Measurements from ENCODE around the gene VRK3.

- TF ChIP-seq CTCF (IDR thresholded peaks at IDR 0.05; ENCODE audit: extremely low read depth in 1 of 2, insufficient read depth in 1 of 2, low read depth in 1 of 2, low read length in 2 of 2) (no peak), POLR2AphosphoS5 (IDR thresholded peaks at IDR 0.05; ENCODE audit: insufficient read depth, low read depth, low read length) (peak; percentile 57), GATA2 (IDR thresholded peaks at IDR 0.05; ENCODE audit: insufficient read depth, insufficient read length, low read depth, low read length) (no peak), POLR2A (IDR thresholded peaks at IDR 0.05; ENCODE audit: low read depth, low read length) (peak; percentile 69), MAX (IDR thresholded peaks at IDR 0.05; ENCODE audit: insufficient read depth, insufficient read length) (peak; percentile 97), JUN (IDR thresholded peaks at IDR 0.05; ENCODE audit: borderline replicate concordance, insufficient read depth, insufficient read length, low read depth) (no peak), MYC (IDR thresholded peaks at IDR 0.05; ENCODE audit: low read depth, low read length) (no peak), EZH2 (IDR thresholded peaks at IDR 0.05; ENCODE audit: borderline replicate concordance, low read depth, low read length, severe bottlenecking) (no peak)
Observed at GRCh38 chr19:50025794-50026549, 800 bp upstream of the VRK3 start, which contains the start of gene ZNF473.

All from endothelial cell of umbilical vein (primary cell).